GM19455 (cell line): ENCODE measurements around the gene ZNRF3.
"Not testable (repeated sequence)": the region's sequence is repeated elsewhere in the genome, so short reads cannot be mapped to it uniquely, and the experiment has no call there.

Source experiments
- ATAC-seq: cut with Tn5 transposase; IDR thresholded peaks from one replicate; pipeline ENCODE4 v1.9.1; 2021; ENCODE audit not compliant: unreplicated experiment

ZNRF3 gene

GRCh38 chr22:28927630-28928029 is 44.3 kb downstream of the ZNRF3 start:
- ATAC-seq: no peak

GRCh38 chr22:28929197-28929596 is 45.8 kb downstream of the ZNRF3 start:
- ATAC-seq: no peak

- ATAC-seq: no peak
These were observed 47.1 kb downstream of the ZNRF3 start for GRCh38 chr22:28930357-28931007.

- ATAC-seq: no peak
These were observed 48.6 kb downstream of the ZNRF3 start for GRCh38 chr22:28931844-28932567.

GRCh38 chr22:28933321-28933720 is 49.9 kb downstream of the ZNRF3 start:
- ATAC-seq: no peak

- no peak for ATAC-seq
These were observed 50.7 kb downstream of the ZNRF3 start for GRCh38 chr22:28934026-28934425.

- ATAC-seq: no peak
These were observed 51.8 kb downstream of the ZNRF3 start for GRCh38 chr22:28935140-28935539.

GRCh38 chr22:28935713-28936112 is 52.3 kb downstream of the ZNRF3 start:
- ATAC-seq: no peak

GRCh38 chr22:28936200-28936599 is 52.8 kb downstream of the ZNRF3 start:
- ATAC-seq: no peak

- no peak for ATAC-seq
These were observed 54.0 kb downstream of the ZNRF3 start for GRCh38 chr22:28937206-28938025.

GRCh38 chr22:28938286-28938833 is 55.0 kb downstream of the ZNRF3 start:
- no peak for ATAC-seq

- ATAC-seq: no peak
These were observed 56.0 kb downstream of the ZNRF3 start for GRCh38 chr22:28939394-28939793.

GRCh38 chr22:28939932-28940331 is 56.6 kb downstream of the ZNRF3 start:
- no peak for ATAC-seq

- ATAC-seq: no peak
These were observed 57.1 kb downstream of the ZNRF3 start for GRCh38 chr22:28940441-28940840.

- no peak for ATAC-seq
These were observed 59.0 kb downstream of the ZNRF3 start for GRCh38 chr22:28942333-28942732.

- no peak for ATAC-seq
These were observed 59.6 kb downstream of the ZNRF3 start for GRCh38 chr22:28942801-28943500.

- no peak for ATAC-seq
These were observed 60.1 kb downstream of the ZNRF3 start for GRCh38 chr22:28943501-28943879.

GRCh38 chr22:28947125-28947524 is 63.8 kb downstream of the ZNRF3 start:
- no peak for ATAC-seq

- ATAC-seq: no peak
These were observed 65.1 kb downstream of the ZNRF3 start for GRCh38 chr22:28948424-28948823.

- ATAC-seq: not testable (repeated sequence)
These were observed 65.6 kb downstream of the ZNRF3 start for GRCh38 chr22:28948860-28949551.
